GM12874 (cell line): ENCODE measurements around the gene PHPT1.

ENCODE experiments used
- TF ChIP-seq, protein P1 (sequence below): IDR thresholded peaks from 2 replicates; pipeline ENCODE4 v1.5.1; 2011; ENCODE audit warnings: low read depth, mild to moderate bottlenecking, control low read depth, low read length, moderate library complexity; ENCODE audit not compliant: insufficient read depth

The PHPT1 gene

DNA sequence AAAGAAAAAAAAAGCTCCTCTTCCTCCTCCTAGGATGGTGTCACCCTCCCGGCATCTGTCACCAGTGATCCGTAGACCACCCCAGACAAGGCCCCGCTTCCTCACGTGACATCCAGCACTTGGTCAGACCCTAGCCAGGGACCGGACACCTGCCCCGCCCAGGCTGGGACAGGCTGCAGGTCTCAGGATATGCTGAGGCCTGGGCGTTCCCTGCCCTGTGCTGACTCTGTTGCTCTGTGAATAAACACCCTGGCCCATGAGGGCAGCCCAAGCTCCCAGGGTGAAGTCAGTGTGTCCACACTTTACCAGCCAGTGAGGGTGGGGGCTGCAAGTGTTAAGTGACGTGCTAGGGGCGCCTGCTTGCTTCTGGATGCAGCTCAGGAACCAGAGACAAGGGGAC lies 11.3 kb downstream of the PHPT1 start:
- TF ChIP-seq, protein P1, sequence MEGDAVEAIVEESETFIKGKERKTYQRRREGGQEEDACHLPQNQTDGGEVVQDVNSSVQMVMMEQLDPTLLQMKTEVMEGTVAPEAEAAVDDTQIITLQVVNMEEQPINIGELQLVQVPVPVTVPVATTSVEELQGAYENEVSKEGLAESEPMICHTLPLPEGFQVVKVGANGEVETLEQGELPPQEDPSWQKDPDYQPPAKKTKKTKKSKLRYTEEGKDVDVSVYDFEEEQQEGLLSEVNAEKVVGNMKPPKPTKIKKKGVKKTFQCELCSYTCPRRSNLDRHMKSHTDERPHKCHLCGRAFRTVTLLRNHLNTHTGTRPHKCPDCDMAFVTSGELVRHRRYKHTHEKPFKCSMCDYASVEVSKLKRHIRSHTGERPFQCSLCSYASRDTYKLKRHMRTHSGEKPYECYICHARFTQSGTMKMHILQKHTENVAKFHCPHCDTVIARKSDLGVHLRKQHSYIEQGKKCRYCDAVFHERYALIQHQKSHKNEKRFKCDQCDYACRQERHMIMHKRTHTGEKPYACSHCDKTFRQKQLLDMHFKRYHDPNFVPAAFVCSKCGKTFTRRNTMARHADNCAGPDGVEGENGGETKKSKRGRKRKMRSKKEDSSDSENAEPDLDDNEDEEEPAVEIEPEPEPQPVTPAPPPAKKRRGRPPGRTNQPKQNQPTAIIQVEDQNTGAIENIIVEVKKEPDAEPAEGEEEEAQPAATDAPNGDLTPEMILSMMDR, result no peak

DNA sequence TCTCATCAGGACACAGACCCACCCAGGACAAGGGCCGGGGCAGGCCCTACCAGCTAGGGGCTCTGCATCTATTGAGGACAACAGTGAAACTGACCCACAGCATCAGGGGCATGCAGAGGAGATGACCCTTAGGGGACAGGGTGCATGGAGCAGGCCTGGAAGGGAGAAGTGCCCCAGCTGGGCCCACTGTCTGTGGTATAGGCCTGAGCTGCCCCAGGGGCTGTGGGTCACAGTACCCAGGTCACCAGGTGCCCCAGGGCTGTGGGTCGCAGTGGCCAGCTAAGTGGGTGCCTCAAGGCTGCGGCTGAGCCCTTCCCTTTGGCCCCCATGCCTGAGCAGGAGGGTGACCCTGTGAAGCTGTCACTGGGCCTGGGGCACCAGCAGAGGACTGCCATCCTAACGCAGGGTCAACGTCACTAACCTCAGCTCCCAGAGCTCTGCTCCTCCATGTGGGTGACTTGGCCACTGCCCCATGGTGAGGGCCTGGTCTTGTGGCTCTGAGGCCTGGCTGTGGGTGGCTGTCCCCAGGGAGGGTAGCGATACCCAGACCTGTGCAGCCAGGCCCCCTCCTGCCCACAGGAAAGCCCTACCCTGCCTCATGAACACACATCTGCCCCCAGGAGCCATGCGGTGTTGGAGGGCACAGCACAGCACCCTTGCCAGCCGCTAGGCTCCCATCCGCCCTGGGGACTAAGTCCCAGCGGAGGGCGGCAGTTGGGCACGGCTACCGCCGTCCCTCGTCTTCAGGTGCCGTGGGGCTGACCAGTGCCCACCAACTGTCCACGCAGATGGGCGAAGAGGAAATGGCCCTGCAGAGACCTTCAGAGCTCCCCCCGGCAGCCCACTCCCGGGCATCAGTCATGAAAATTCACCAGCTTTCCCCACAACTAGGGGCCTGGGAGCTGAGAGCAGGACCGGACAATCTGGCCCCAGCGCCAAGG lies 12.0 kb downstream of the PHPT1 start:
- TF ChIP-seq, protein P1, result no peak

DNA sequence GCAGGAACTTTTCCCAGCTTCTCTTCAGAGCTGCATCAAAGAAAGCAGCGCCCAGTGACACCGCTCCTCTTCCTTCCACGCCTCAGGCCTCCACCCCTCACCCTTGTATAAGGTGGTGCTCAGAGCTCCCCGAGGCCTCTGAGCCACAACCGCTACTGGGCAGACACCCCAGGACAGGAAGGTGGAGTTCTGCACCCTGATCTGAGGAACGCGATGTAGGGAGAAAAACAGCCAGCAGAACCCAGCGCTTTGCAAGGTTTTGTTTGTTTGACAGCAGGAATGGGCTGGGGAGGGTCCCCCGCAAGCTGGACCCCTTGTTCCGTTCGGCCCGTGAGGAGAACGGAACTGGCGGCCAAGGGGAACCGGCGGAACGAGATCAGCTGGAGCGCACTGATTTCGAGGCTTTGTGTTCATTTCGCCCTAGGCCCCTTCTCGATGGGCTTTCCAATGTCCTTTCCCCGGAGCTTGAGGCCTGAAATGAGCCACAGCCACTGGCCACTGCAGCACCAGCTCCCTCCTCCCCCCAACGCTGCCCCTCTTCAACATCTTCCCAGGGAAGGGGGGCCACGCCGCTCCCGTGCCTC lies 12.8 kb downstream of the PHPT1 start:
- TF ChIP-seq, protein P1, result no peak

DNA sequence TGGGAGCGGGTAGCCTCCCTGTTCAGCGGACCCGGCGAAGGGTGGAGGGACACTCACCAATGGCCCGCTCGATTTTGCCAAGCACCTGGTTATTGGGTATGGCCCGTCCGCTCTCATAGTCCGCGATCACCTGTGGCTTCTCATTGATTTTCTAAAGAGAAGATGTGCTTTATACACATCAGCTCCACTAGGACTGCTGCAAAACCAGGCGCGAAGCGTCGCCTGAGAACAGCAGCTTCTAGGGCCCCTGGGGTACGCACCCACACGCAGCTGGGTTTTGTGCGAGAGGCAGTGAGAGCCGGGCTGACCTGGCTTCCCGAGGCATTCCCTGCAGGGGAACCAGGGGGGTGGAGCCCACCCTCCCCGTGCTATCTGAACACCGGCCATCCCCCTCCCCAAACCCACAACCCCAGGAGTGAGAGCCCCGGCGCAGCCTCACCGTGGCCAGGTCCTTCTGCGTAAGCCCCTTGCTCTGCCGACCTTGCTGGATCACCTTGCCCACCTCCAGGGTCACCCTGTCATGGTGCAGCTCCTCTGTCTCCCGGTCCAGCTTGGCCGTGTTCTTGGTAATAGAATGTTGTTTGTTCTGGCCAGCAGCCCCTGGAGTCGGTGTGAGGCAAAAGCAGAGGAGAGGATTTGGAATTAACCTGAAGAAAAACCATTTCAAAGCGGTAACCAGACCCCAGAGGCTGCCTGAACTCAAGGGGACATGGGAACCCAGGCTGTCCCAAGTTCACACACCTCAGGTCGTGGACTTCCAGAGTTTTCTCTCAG lies 13.8 kb downstream of the PHPT1 start:
- TF ChIP-seq, protein P1, result no peak

DNA sequence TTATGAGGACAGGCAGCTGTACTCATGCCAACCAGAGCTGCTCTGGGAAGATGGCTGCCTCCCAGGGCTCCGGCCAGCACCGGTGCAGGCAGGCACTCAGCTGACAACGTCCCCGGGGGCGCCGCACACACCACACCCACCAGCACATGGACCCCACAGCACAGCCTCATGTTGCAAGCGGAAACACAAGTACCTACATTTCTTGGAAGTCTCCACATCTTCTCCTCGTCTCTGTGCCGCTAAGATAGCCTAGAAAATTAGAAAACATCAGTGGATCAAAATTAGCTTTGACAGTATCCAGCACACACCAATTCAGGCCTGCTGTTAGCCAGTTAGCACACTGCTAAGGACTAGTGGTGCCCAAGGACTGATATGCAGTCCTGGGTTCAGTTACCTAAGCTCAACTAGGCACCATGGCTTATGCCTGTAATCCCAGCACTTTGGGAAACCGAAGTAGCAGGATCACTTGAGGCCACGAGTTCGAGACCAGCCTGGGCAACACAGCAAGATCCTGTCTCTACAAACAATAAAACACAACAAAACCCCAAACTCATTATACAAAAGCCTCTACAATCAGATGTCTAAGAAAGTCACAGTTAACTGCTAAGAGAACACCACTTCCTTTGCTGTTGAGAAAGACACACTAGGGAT lies 14.5 kb downstream of the PHPT1 start:
- TF ChIP-seq, protein P1, result no peak

DNA sequence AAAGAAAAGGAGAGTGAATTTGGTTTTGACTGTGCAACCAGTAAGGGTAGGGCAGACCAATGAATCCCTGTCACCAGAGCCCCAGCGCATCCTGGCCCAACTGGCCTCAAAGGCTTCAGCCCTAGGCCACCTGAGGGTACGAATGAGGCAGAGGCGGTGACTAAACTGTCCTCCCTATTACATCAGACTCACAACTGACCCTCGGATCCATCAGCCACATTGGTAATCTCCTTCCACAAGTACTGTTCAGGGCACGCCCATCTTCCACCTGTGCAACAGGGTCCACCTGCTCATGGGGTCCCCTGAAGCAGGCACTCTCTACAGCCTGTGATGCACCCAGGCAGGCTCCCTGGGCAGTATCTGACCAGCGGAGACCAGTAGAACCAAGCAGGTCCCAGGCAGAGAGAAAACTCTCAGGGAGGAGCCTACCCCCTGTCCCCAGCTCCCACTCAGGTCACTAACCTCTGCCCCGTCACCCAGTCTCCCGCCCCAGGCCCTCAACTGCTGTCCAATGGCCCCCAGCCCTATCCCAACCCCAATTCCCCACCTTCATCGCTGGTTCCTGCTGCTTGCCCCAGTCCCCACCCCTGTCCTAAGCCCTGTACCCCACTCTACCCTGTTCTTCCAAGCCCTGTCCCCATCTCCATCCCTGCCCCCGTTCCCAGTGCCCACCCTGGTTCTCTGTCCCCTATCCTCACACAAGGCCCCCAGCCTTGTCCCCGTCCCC lies 16.0 kb downstream of the PHPT1 start:
- TF ChIP-seq, protein P1, result no peak

DNA sequence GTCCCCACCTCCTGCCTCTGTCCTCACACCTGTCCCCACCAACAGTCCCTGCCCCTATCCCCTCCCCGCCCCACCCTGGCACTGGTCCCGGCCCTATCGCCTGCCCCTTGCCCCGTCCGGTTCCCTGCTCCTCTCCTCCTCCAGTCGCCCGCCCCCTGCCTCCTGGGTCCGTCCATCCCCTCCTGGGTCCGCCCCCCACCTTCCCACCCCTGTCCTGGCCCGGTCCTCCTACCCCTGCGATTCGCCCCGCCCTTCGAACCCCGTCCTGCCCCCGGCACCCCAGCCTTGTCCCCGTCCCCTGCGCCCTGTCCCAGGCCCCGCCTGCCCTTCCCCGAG lies 16.5 kb downstream of the PHPT1 start:
- TF ChIP-seq, protein P1, result no peak
